Measurements from ENCODE around the gene OTOF.

OTOF gene

DNA sequence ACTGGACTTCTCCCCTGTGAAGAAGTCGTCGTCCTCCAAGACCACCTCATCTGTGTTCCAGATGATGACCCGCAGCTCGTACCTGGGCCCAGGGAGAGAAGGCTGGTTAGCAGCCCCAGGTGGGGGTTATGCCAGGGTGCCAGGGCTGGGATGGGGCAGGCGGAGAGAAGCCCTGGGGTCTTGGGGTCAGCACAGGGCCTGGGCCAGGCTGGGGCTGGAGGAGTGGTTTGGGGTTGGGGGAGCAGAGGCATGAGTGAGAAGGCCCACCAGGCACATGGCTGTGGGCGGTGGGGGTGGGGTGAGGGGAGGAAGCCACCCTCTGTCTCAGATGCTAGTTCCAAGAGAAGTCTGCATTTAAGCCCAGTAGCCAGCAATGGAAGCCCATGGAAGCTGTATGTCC lies 15.8 kb downstream of the OTOF start:
- H3K4me2 ChIP-seq (ENCODE audit: low read depth, low read length, poor library complexity, severe bottlenecking) = no peak overlapping the region
- no peaks in the 10 kb centered on the region for H3K9me2 ChIP-seq (replicated peaks; ENCODE audit: low read depth, low read length)
- no peaks in the 10 kb centered on the region for H3K36me3 ChIP-seq (ENCODE audit: insufficient read depth, low read length)
- no peak overlapping the region for H3K4me3 ChIP-seq (ENCODE audit: low read length, poor library complexity, severe bottlenecking)
- H3F3A ChIP-seq (ENCODE audit: low read depth) = no peaks in the 10 kb centered on the region
- no peaks in the 10 kb centered on the region for H4K20me1 ChIP-seq (ENCODE audit: insufficient read depth, low read length, poor library complexity, severe bottlenecking)
- H2AFZ ChIP-seq (ENCODE audit: low read length) = no peak overlapping the region
- TF ChIP-seq, protein P1, sequence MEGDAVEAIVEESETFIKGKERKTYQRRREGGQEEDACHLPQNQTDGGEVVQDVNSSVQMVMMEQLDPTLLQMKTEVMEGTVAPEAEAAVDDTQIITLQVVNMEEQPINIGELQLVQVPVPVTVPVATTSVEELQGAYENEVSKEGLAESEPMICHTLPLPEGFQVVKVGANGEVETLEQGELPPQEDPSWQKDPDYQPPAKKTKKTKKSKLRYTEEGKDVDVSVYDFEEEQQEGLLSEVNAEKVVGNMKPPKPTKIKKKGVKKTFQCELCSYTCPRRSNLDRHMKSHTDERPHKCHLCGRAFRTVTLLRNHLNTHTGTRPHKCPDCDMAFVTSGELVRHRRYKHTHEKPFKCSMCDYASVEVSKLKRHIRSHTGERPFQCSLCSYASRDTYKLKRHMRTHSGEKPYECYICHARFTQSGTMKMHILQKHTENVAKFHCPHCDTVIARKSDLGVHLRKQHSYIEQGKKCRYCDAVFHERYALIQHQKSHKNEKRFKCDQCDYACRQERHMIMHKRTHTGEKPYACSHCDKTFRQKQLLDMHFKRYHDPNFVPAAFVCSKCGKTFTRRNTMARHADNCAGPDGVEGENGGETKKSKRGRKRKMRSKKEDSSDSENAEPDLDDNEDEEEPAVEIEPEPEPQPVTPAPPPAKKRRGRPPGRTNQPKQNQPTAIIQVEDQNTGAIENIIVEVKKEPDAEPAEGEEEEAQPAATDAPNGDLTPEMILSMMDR (conservative IDR thresholded peaks at IDR 0.05; ENCODE audit: low read length) = no peak
- TF ChIP-seq EZH2phosphoT487 (IDR thresholded peaks at IDR 0.05; ENCODE audit: borderline replicate concordance) = no peak
- no peaks in the 10 kb centered on the region for H3K9me3 ChIP-seq (ENCODE audit: insufficient read depth, low read depth, low read length)
- H3K27me3 ChIP-seq (ENCODE audit: insufficient read depth, low read length, poor library complexity, severe bottlenecking) = no peaks in the 10 kb centered on the region
- no peaks in the 10 kb centered on the region for H3K4me1 ChIP-seq (ENCODE audit: insufficient read depth, low read length, poor library complexity, severe bottlenecking)
- H3K9ac ChIP-seq (ENCODE audit: low read depth, low read length, poor library complexity, severe bottlenecking) = no peak overlapping the region
- H3K79me2 ChIP-seq (ENCODE audit: insufficient read depth, low read length) = no peaks in the 10 kb centered on the region

DNA sequence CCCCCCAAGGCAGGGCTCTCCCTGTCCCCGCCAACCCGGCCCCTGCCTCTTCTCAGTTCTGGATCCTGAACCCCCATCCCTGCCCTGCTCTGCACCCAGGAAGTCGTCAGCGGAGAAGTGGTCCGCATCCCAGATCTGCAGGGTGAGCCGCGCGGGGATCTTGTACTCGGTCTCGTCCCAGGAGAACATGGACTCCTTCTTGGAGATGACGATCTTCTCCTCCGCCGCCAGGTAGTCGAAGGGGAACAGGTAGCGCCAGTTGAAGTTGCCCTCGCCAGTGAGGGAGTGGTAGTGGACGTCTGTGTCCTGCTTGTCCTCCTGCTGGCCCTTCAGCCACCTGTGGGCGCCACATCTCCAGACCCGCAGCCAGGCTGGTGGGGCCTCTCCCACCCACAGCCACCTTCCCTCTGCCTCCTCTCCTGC lies 16.3 kb downstream of the OTOF start:
- Histone ChIP-seq H3K4me3 (ENCODE audit: low read length, poor library complexity, severe bottlenecking) (no peak overlapping the region), H3K9ac (ENCODE audit: low read depth, low read length, poor library complexity, severe bottlenecking) (no peak overlapping the region), H4K20me1 (ENCODE audit: insufficient read depth, low read length, poor library complexity, severe bottlenecking) (no peaks in the 10 kb centered on the region), H3K4me1 (ENCODE audit: insufficient read depth, low read length, poor library complexity, severe bottlenecking) (no peaks in the 10 kb centered on the region), H3K4me2 (ENCODE audit: low read depth, low read length, poor library complexity, severe bottlenecking) (no peak overlapping the region), H3F3A (ENCODE audit: low read depth) (no peaks in the 10 kb centered on the region), H3K9me3 (ENCODE audit: insufficient read depth, low read depth, low read length) (no peaks in the 10 kb centered on the region), H3K9me2 (replicated peaks; ENCODE audit: low read depth, low read length) (no peaks in the 10 kb centered on the region), H3K36me3 (ENCODE audit: insufficient read depth, low read length) (no peaks in the 10 kb centered on the region), H3K27me3 (ENCODE audit: insufficient read depth, low read length, poor library complexity, severe bottlenecking) (no peaks in the 10 kb centered on the region), H3K79me2 (ENCODE audit: insufficient read depth, low read length) (no peaks in the 10 kb centered on the region), H2AFZ (ENCODE audit: low read length) (no peak overlapping the region)
- TF ChIP-seq, protein P1 (conservative IDR thresholded peaks at IDR 0.05; ENCODE audit: low read length) = no peak
- no peak for TF ChIP-seq EZH2phosphoT487 (IDR thresholded peaks at IDR 0.05; ENCODE audit: borderline replicate concordance)

GRCh38 chr2:26460613-26461031 lies 17.3 kb downstream of the OTOF start:
- Histone ChIP-seq H2AFZ (ENCODE audit: low read length) (no peak overlapping the region), H3K9ac (ENCODE audit: low read depth, low read length, poor library complexity, severe bottlenecking) (no peak overlapping the region), H3K4me1 (ENCODE audit: insufficient read depth, low read length, poor library complexity, severe bottlenecking) (no peaks in the 10 kb centered on the region), H3F3A (ENCODE audit: low read depth) (no peaks in the 10 kb centered on the region), H3K4me2 (ENCODE audit: low read depth, low read length, poor library complexity, severe bottlenecking) (no peak overlapping the region), H3K9me2 (replicated peaks; ENCODE audit: low read depth, low read length) (no peaks in the 10 kb centered on the region), H3K27me3 (ENCODE audit: insufficient read depth, low read length, poor library complexity, severe bottlenecking) (no peaks in the 10 kb centered on the region), H3K9me3 (ENCODE audit: insufficient read depth, low read depth, low read length) (no peaks in the 10 kb centered on the region), H3K4me3 (ENCODE audit: low read length, poor library complexity, severe bottlenecking) (no peak overlapping the region), H3K36me3 (ENCODE audit: insufficient read depth, low read length) (no peaks in the 10 kb centered on the region), H3K79me2 (ENCODE audit: insufficient read depth, low read length) (no peaks in the 10 kb centered on the region), H4K20me1 (ENCODE audit: insufficient read depth, low read length, poor library complexity, severe bottlenecking) (no peaks in the 10 kb centered on the region)
- TF ChIP-seq EZH2phosphoT487 (IDR thresholded peaks at IDR 0.05; ENCODE audit: borderline replicate concordance) = no peak
- TF ChIP-seq, protein P1 (conservative IDR thresholded peaks at IDR 0.05; ENCODE audit: low read length) = no peak
